ENCODE results near the gene COL23A1.
A peak's percentile ranks its signal among the peaks of the same experiment; 100 is the strongest.

The COL23A1 gene

DNA sequence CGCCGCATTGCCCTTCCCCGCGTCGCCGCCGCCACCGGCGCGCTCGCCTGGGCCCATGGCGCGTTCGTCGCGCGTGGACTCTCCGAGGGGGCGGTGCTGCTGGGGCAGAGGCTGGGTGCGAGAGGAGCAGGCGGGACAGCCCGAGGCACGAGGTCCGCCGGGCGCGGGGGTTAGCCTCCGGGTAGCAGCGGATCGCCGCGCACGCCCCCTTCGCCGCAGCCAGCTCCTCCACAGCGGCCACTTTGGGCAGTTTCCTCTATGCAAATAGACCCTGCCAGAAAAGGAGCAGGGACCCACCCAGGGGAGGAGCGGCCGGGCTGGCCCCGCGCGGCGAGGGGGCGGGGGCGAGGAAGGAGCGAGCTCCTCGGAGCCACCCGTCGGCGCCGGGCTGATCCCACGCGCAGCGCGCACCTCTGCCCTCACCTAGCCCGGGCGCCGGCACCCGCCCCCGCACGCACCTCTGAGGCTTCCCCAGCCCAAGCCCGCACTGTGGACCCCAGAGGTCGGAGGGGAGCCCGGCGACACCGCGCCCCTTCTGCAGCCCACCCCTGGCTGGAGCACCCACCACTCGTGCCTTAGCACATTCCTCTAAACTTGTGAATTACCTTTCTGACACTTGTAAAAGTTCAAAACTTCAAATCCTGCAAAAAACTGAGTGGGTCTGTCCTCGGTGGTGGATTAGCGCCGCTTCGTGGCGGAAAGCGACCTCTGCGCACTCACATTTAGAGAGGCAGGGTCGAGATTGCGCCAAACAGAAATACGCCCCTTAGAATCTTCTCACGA, at the start of gene COL23A1:
Gene COL23A1 (minus strand): TSS at position 253 of the 783 bp plus-strand sequence.
- peak; percentile 52 to 55 for DNase-seq

DNA sequence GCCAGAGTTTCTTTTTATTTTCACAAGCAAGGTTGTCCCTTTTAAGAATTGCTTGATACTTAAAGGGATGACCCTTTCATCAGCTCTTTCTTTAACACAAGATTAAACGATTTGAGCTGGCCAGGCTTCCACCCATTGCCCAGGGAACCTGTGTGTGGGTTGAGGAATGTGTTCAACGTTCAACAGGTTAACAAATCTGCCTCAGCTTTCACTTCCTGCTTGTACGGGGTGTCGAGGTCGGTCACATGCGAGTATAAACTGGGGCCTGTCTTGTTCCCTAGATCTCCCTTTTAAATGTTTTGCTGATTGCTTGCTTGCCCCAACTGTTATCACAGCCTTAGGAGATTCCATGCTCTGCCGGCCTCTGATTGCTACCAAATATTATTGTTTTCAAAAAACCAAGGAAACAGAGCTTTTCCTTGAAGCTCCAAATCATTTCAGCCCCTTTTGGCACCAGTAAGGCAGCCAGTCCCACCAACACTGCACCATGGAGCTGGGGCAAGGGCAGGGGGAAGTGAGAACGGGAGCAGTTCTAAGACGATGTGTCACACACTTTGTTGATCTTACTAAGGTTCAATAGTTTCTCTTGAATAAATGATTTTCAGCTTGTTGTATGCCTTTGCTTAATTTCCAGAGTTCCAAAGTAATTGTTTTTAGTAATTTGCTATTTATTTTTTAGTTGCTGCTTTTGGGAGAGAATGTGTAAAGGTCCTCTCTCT, 47.3 kb upstream of the COL23A1 start:
- DNase-seq: no peak

DNA sequence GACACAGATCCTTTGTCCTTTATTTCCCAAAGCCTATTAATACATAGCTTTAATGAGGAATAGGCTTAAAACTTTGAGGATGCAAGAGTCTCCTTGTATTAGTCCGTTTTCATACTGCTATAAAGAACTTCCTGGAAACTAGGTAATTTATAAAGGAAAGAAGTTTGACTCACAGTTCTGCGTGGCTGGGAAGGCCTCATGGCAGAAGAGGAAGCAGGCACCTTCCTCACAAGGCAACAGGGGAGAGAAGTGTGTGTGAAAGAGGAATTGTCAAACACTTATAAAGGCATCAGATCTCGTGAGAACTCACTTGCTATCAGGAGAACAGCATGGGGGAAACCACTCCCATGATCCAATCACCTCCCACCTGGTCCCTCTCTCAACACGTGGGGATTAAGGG, 42.1 kb upstream of the COL23A1 start:
- no peak for DNase-seq

DNA sequence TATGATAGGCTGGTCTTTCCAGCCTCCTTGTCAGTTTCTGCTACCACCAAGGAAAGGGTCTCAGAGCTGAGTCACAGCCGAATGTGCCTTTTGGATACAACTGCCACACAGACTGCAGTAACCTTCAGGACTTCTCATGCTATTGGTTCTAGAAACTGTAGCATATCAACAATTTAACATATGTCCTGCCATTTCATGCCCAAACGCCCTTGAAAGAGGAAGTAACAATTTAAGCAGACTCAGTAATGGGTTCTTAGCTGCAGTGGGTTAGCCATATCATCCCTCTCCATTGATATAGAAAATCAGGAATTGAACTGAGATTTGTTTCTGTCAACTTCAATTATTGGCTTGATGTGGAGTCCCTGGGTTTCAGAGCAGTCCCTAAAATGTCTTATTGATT, 40.8 kb upstream of the COL23A1 start:
- DNase-seq: no peak

DNA sequence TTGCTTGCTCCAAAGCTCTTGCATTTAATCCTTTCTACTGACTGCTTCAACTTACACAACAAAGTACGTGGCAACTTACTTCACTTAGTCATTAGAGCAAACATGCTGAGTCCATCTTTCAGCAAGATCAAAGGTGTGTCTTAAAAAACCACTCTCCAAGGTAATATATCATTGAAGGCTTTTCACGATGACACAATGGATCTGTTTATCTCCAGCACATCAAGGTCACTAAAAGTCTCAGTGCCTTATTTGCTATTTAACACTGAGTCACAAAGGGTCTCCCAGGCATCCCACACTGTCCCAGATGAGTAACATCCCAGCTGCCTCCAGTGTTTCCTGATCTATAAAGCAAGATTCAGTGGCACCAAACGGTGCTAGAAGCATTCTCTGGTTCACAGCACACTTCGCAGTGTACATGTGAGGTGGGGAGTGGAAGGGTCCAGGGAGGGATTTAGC, 40.3 kb upstream of the COL23A1 start:
- DNase-seq: no peak

GRCh38 chr5:178627259-178627598, 37.0 kb upstream of the COL23A1 start:
- no peak for DNase-seq

GRCh38 chr5:178626484-178627258, 36.5 kb upstream of the COL23A1 start, which contains the start of gene CLK4:
Gene CLK4 (minus strand): TSS chr5:178627050. CDS start chr5:178623416, 3,634 bp downstream.
- peak; percentile 98 for DNase-seq

- DNase-seq: no peak
These were observed 35.7 kb upstream of the COL23A1 start for GRCh38 chr5:178625679-178626483.

DNA sequence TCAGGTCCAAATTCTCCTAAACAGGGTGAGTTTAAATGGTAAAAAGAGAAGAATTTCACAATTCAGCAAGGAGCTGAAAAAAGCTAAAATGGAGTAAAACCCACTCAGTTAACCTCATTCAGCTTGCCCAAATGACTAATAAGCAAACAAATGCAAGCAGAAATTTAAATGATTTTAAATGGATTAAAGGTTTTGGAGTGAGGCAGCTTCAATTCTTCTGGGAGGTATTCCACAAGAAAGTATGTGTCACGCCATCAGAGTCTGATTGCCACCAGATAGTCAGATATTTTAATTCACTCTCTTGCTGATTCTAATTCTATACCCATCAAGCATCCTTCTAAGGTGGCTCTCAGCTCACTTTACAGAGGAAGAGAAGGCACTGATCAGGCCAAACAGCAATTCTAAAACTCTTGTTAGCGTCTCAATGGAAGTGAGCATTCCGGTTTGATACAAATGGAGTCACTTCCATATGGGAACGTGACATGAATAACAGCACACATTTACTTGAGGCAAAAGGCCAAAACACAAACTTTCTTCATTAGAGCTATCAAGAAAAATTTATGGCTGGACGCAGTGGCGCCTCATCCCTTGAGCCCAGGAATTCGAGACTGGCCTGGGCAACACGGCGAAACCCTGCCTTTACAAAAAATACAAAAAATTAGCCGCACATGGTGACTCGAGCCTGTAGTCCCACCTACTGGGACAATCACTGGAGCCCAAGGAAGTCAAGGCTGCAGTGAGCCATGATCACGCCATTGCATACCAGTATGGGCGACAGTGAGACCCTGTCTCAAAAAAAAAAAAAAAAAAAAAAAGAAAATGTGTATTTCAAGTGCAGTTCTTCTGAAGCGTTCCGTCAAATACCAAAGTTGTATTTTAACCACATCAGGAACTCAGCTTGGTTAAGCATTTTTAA, 34.7 kb upstream of the COL23A1 start:
- DNase-seq: no peak

DNA sequence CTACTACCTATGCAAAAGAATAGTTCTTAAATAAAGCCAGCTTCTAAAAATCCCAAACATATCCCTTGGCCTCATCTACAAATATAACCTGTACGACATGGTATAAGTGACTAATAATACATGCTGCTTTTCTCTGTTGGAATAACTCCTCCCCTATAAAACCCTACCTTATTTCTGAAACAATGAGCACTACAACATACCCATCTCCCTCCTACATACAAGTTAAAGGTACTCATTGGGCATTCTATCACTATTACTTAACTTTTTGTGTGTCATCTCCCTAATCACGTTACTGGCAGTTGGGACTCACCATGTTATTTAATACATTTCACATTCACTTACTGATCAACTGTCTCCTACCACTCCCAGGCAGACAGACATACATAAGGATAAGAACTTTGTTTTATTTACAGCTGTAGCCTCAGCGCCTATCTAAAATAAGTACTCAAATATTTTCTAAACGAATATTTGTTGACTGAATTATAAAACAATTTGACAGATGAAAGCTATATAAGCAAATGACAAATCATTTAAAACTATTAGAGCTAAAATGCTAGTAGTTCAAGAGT, 32.6 kb upstream of the COL23A1 start:
- DNase-seq: no peak

- no peak for DNase-seq
These were observed 29.2 kb upstream of the COL23A1 start for GRCh38 chr5:178619390-178619789.

DNA sequence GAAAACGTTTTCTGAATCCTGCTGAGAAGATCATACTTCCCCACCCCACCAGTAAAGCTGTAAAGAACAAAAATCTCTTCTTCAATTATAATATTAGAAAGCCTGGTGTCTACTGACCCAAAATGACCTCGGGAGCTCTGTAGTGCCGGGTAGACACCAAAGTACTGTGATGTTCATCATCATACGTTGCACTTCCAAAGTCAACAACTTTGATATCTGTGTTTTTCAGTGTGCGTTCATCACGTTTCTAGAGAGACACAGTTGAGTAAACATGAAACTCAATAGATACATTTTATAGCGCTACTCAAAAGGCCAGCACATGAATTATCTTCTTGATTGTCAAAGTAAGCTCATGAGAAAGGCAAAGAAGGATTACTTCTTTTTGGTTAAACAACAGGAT, 22.1 kb upstream of the COL23A1 start:
- no peak for DNase-seq

DNA sequence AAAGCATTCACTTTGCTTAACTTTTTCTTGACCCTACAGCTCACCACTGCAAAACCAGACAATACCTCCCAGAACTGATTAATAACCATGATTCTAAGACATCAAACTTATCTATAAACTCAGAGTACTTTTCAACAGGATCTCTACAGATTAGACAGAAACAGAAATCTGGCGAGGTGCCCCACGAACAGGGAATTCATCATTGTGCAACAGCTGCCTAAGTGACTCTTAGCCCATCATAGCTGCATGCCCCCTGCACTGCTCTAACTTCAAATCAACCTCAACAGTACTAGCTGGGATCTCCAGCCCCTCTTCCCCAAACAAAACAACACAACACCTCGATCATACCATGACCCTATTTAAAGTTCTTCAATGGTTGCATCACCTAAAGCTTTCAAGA, 16.1 kb upstream of the COL23A1 start:
- DNase-seq: no peak

- DNase-seq: no peak
These were observed 15.6 kb upstream of the COL23A1 start for GRCh38 chr5:178605788-178606187.

DNA sequence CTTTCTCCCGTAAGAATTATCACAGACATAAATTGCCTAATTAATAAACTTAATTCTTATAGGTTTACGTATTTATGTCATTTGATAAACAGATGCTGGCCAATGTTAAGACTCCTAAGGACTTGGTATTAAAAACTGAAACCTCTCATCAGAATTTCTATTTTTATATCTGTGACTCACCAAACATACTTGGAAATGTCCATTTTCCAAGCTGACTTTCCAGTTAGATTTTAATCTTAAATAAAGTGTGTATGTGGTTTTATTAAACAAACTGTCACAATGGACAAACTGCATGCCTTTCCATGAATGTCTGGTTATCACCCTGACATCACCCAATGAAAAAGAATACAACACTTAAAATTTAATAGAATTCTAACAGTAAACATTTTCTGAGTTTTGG, 12.6 kb upstream of the COL23A1 start:
- no peak for DNase-seq

- no peak for DNase-seq
These were observed 5.6 kb upstream of the COL23A1 start for GRCh38 chr5:178595750-178596149.

- no peak for DNase-seq
These were observed 5.0 kb upstream of the COL23A1 start for GRCh38 chr5:178595150-178595549.

- no peak for DNase-seq
These were observed 781 bp upstream of the COL23A1 start for GRCh38 chr5:178590924-178591423.

- peak in 1 of 2 experiments; percentile 39 for DNase-seq
These were observed 733 bp downstream of the COL23A1 start for GRCh38 chr5:178589180-178590140.

- no peak for DNase-seq
These were observed 1.4 kb downstream of the COL23A1 start for GRCh38 chr5:178588769-178589168.

Data from activated T-cell treated with anti-CD3 and anti-CD28 coated beads, Interleukin-2, amount 50 U/mL, for 48 hours (primary cell).